Panc1 (cell line): ENCODE results near the gene ICE2. TPM values are rescaled to one million over a fixed set of nuclear protein-coding genes. Genes with fewer than 3 reads are reported as not detected.

Experiments
- ATAC-seq: fragments of 200-7000 bp; cut with Tn5 transposase; 2 replicates; pipeline ENCODE4 v1.9.1; 2020; ENCODE audit warnings: mild to moderate bottlenecking, moderate library complexity
- BruUV-seq: library from RNA; stranded (reverse); fragments of 400-500 nt; replicated peaks from 2 replicates; lab custom pipeline; 2021; lab: Mats Ljungman, UMichigan
- CTCF ChIA-PET: fragments of 300-600 bp; sonication (Branson Sonifier 250); formaldehyde crosslinking; loops from one replicate; lab custom pipeline; 2022; ENCODE audit warnings: antibody characterized with exemption; lab: Charles Lee
- POLR2A ChIA-PET: fragments of 300-600 bp; sonication (Branson Sonifier 250); formaldehyde crosslinking; loops from one replicate; lab custom pipeline; 2022; ENCODE audit warnings: antibody characterized with exemption; lab: Charles Lee
- DNase-seq: peaks from one replicate; pipeline ENCODE4 v3.0.0-alpha.2; 2010; ENCODE audit warnings: low read depth, low spot score
- H3K27ac ChIP-seq: 2 replicates; pipeline ENCODE4 v1.5.1; 2011; ENCODE audit warnings: mild to moderate bottlenecking, low read length, inconsistent platforms
- H3K27me3 ChIP-seq: fragments of 200-500 bp; sonication (Bioruptor generic); 2 replicates; pipeline ENCODE4 v1.6.0; 2014; ENCODE audit warnings: low read length, inconsistent platforms; ENCODE audit not compliant: control insufficient read depth, insufficient read depth
- H3K36me3 ChIP-seq: fragments of 200-500 bp; sonication (Bioruptor generic); 2 replicates; pipeline ENCODE4 v1.5.1; 2014; ENCODE audit warnings: inconsistent platforms, mild to moderate bottlenecking, low read length, moderate library complexity; ENCODE audit not compliant: control insufficient read depth, insufficient read depth
- H3K4me1 ChIP-seq: 2 replicates; pipeline ENCODE4 v1.5.1; 2011; ENCODE audit warnings: inconsistent platforms, mild to moderate bottlenecking, low read length, moderate library complexity; ENCODE audit not compliant: control insufficient read depth, insufficient read depth
- H3K4me3 ChIP-seq, 2 experiments: 2 replicates each; pipeline ENCODE4 v1.5.1; 2011 to 2012; ENCODE audit warnings: low read depth in 2 of 2, low read length in 2 of 2, mild to moderate bottlenecking in 2 of 2, inconsistent platforms in 1 of 2, moderate library complexity in 1 of 2
- H3K9me3 ChIP-seq: fragments of 200-500 bp; sonication (Bioruptor generic); 2 replicates; pipeline ENCODE4 v1.5.1; 2014; ENCODE audit warnings: low read depth, mild to moderate bottlenecking, inconsistent platforms, low read length, moderate library complexity; ENCODE audit not compliant: control insufficient read depth, insufficient read depth
- CTCF ChIP-seq: fragments of 450-650 bp; IDR thresholded peaks from 2 replicates; pipeline ENCODE4 v1.5.1; 2017; ENCODE audit warnings: mild to moderate bottlenecking
- POLR2AphosphoS5 ChIP-seq: IDR thresholded peaks from 2 replicates; pipeline ENCODE4 v1.6.1; 2012; ENCODE audit warnings: mild to moderate bottlenecking, low read depth, low read length, moderate library complexity
- REST ChIP-seq, 2 experiments: IDR thresholded peaks; 2 replicates each; pipeline ENCODE4 v1.6.1; 2011 to 2012; ENCODE audit warnings: low read depth in 2 of 2, control low read depth in 1 of 2, low read length in 1 of 2, mild to moderate bottlenecking in 1 of 2, moderate library complexity in 1 of 2; ENCODE audit not compliant: insufficient read depth in 1 of 2
- SIN3A ChIP-seq: IDR thresholded peaks from 2 replicates; pipeline ENCODE4 v1.6.1; 2012; ENCODE audit warnings: low read depth, mild to moderate bottlenecking, low read length, moderate library complexity, borderline replicate concordance; ENCODE audit not compliant: insufficient read depth
- TCF7L2 ChIP-seq: IDR thresholded peaks from 2 replicates; pipeline ENCODE4 v1.6.1; 2011; ENCODE audit warnings: mild to moderate bottlenecking, low read depth, low read length, inconsistent platforms
- in situ Hi-C: cut with HindIII; loops from 2 replicates; pipeline ENCODE4 v1.10.0; 2016; ENCODE audit warnings: low sequenced_read_pairs, low pct_unique_long_range_greater_than_20kb
- intact Hi-C: fragments of 100-400 bp; cut with micrococcal nuclease; formaldehyde crosslinking; loops from one replicate; pipeline ENCODE4 v1.10.0; 2022; ENCODE audit not compliant: unreplicated experiment
- total RNA-seq: library from RNA; stranded (reverse); gene quantifications from one replicate; pipeline ENCODE4 v1.2.1, GENCODE V29; 2021; ENCODE audit not compliant: unreplicated experiment

The ICE2 gene
- total RNA-seq, 1 experiment from 2014 or later: 66.2 TPM

GRCh38 chr15:60483042-60483441 is 4.1 kb upstream of the ICE2 start:
- Histone ChIP-seq H3K27me3 (no peaks in the 10 kb centered on the region), H3K9me3 (no peaks in the 10 kb centered on the region), H3K4me3 (no peak overlapping the region), H3K4me1 (peaks cover 7% of the 10 kb centered on the region), H3K36me3 (no peaks in the 10 kb centered on the region; the same call in 1 of the 2 replicates), H3K27ac (no peak overlapping the region)
- ChIA-PET CTCF (no interaction called here), POLR2A (interaction anchor here (1.0 kb wide), 1 partner anchor 50 kb away, joined by 4 read pairs; no protein-coding TSS in a partner anchor)
- DNase-seq (no peak), ATAC-seq (no peak)
- intact Hi-C loops: no loop called here
- BruUV-seq: no TSS peak
- TF ChIP-seq CTCF (no peak), POLR2AphosphoS5 (no peak), SIN3A (no peak), TCF7L2 (no peak), REST (IDR thresholded peaks at IDR 0.05; ENCODE audit: insufficient read depth in 1 of 2, low read depth in 2 of 2, low read length in 1 of 2) (no peak)
- in situ Hi-C loops: no loop called here

- DNase-seq: no peak
- H3K36me3 ChIP-seq: peaks cover 8% of the 10 kb centered on the region
- H3K4me1 ChIP-seq: peaks cover 29% of the 10 kb centered on the region
- BruUV-seq: no TSS peak
- POLR2A ChIA-PET: no interaction called here
- no peak for ATAC-seq
- intact Hi-C loops (no loop called here), in situ Hi-C loops (no loop called here)
- CTCF ChIA-PET: no interaction called here
- no peak overlapping the region for H3K4me3 ChIP-seq
- H3K9me3 ChIP-seq: no peaks in the 10 kb centered on the region
- TF ChIP-seq TCF7L2 (no peak), POLR2AphosphoS5 (no peak), REST (IDR thresholded peaks at IDR 0.05; ENCODE audit: insufficient read depth in 1 of 2, low read depth in 2 of 2, low read length in 1 of 2) (no peak), CTCF (no peak), SIN3A (no peak)
- no peak overlapping the region for H3K27ac ChIP-seq
- H3K27me3 ChIP-seq: no peaks in the 10 kb centered on the region
These were observed 1.9 kb upstream of the ICE2 start for GRCh38 chr15:60480888-60481287.
